ENCODE data around the gene LRMDA.

LRMDA gene

DNA sequence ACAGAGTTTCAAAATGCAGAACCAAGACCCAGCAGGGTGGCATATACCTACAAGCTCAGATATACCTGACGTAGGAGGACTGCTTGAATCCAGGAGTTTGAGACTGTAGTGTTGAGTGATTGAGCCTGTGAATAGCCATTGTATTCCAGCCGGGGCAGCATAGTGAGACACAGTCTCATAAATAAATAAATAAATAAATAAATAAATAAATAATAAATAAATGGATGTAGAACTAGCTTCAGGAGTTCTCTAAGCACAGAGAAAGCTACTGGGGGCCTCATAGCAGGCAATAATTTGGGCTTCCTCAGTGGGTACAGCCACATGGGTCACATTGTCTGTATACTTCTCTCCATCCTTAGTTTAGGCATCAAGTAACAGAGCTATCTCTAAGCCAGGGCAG is 906.8 kb downstream of the LRMDA start:
- no peak for DNase-seq (ENCODE audit: low spot score)

GRCh38 chr10:76341740-76342139 is 910.3 kb downstream of the LRMDA start:
- no peak for DNase-seq (ENCODE audit: low spot score)

- DNase-seq (ENCODE audit: low spot score): no peak
These were observed 911.6 kb downstream of the LRMDA start for GRCh38 chr10:76342996-76343395.

DNA sequence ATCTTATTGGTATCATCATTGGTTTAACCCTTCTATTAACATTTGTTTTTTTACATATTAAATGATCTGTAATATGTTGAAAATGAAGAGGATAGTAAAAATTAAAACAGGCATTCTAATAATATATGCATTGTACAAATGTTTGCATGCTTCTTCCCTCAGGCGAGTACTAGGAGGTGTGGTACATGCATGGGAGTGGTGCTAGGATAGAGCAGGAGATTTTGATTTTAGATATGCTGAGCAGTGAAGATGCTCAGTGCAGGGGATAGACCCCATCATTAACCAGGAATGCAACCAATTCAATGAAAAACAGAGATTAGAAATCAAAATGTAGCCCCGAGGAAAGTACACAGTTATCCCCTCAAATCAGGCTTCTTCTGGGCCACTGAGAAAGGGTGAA is 916.4 kb downstream of the LRMDA start:
- DNase-seq (ENCODE audit: low spot score): no peak

DNA sequence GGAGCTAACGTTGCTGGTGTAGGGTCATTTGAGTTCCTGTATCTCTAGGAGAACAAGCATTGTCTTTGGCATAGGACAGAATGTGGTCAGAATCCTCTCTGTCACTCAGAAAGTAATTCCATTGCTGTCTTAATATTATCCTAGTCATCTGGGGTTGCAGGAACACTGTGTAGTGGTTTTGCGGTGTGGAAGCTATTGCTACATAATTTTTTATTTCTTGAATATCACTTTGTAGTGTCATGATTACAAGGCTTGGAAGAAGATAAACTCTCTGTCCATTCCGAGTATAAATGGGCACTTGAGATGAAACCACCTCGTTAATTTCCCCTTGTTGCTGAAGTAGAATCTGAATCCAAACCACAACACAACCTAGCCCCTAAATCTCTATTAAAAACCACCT is 919.2 kb downstream of the LRMDA start:
- no peak for DNase-seq (ENCODE audit: low spot score)

- DNase-seq (ENCODE audit: low spot score): no peak
These were observed 920.9 kb downstream of the LRMDA start for GRCh38 chr10:76352300-76352699.

- DNase-seq (ENCODE audit: low spot score): no peak
These were observed 921.9 kb downstream of the LRMDA start for GRCh38 chr10:76353237-76353851.

DNA sequence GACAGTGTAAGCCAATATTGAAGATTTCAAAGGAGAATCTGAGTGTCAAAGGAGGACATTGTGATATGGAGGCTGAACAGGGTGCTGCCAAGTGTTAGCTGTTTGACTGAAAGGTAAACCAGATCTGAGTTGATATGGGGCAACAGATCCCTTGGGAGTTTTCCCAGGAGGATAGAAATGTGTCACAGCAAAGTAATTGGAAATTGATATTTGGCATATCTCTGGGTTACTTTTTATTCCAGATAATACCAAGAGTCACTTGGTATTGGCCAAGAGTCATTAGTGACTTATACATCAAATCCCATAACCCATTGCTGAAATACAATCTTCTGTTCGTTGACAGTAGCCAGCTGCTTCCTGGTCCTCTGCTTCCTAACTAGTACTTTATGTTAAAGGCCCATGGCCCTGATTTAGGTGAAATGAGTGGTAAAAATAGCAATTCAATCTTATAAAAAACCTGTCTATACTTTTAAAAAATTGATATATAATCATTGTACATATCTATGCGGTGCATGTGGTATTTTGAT is 922.9 kb downstream of the LRMDA start:
- DNase-seq (ENCODE audit: low spot score): no peak

DNA sequence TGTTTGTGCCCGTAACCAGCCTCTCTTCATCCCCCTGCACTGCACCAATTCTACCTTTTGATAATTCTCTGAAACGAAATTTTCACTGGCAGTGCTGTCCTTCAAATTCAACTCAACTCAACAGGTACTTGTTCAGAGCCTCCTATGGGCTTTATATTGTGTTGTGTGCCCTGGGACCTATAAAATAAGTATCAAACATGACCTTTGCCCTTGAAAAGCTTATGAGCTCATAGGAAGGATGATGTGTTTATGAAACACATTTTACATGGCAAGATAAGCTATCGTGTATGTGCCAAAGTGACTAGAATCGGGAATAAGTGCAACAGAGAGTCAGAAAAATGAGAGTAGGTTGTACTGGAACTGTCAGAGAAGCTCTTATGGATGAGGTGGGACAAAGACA is 923.5 kb downstream of the LRMDA start:
- no peak for DNase-seq (ENCODE audit: low spot score)

DNA sequence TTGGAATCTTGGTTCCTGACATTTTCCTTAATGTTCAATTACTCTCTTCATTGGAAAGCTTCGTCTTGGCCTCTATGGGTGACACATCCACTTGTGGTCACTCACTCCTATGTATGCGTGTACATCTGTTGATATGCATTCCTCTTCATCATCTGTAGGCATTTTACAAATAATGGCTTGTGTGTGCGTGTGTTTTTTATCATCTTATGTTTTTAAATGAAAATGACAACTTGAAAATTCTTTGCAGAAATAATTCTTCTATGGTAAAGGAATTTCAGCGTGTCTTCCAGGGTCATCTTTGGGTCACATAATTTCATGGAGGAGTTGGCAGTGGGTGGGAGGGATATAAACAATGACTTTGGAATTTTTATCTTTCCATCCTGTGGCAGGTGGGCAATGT is 925.1 kb downstream of the LRMDA start:
- no peak for DNase-seq (ENCODE audit: low spot score)

GRCh38 chr10:76357726-76358415 is 926.4 kb downstream of the LRMDA start:
- no peak for DNase-seq (ENCODE audit: low spot score)

GRCh38 chr10:76358743-76359395 is 927.4 kb downstream of the LRMDA start:
- no peak for DNase-seq (ENCODE audit: low spot score)

DNA sequence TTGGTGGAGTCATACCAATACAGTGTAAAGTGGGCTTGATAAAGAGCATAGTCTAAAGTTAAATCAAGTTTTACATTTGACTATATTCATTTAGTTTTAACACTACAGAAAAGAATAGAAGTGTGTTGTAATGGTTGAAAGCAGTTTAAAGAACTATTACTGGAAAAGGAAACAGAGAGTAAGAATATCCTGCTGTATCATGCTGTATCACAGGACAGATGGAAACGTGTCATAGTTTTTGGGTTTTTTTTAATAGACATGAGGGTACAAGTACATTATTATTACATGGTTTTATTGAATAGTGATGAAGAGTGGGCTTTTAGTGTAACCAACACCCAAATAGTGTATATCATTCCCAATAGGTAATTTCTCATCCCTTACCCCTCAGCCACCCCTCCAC is 944.3 kb downstream of the LRMDA start:
- no peak for DNase-seq (ENCODE audit: low spot score)

- no peak for DNase-seq (ENCODE audit: low spot score)
These were observed 951.0 kb downstream of the LRMDA start for GRCh38 chr10:76382381-76382851.

GRCh38 chr10:76388321-76389023 is 957.0 kb downstream of the LRMDA start:
- no peak for DNase-seq (ENCODE audit: low spot score)

DNA sequence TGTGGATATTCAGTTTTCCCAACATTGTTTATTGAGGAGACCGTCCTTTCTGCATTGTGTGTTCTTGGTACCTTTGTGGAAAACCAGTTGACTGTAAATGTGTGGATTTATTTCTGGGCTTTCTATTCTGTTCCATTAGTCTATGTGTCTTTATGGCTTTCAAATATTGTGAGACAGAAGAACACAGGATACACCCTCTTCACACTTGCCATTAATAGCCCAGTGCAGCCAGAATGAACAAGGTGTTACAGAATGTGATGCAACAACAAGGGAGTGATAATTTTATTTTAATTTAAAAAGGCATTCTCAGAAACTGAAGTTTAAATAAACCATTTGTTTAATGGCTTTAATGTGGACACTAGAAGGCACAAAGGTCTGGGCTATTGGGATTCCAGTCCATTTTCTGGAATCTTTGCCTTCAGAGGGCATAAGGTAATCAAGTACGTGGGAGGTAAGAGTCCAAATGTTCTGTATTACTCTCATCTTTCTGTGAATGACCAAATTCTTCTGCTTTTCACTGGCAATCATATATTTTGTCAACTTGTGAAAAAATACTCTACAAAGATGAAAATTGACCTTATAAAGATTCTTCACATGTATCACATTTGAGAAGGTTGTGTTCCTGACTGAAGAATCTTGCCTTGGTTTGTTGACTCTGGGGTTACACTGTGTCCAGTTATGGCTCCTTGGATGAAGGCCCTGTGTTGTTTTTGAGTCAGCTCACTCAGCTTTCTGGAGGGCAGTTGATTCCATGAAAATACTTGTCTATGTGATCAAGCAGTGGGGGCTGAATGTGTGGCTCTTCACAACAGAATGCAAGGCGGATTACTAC is 962.7 kb downstream of the LRMDA start:
- DNase-seq (ENCODE audit: low spot score): no peak

DNA sequence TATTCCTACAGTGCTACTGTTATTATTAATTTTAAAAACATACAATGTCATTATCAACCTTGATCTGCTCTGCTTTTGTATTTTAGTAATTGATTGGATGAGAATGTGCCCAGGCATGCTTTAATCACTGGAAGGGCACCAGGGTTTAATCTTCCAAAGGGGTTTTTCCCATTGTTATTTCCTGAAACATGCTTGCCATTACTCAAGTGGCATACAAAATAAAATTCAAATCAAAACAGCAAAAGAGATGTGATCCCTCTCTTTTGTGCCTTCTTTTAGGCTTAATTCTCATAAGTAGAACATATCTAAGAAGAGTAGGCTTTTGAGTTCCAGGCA is 963.3 kb downstream of the LRMDA start:
- no peak for DNase-seq (ENCODE audit: low spot score)

GRCh38 chr10:76395251-76395650 is 963.8 kb downstream of the LRMDA start:
- DNase-seq (ENCODE audit: low spot score): no peak

DNA sequence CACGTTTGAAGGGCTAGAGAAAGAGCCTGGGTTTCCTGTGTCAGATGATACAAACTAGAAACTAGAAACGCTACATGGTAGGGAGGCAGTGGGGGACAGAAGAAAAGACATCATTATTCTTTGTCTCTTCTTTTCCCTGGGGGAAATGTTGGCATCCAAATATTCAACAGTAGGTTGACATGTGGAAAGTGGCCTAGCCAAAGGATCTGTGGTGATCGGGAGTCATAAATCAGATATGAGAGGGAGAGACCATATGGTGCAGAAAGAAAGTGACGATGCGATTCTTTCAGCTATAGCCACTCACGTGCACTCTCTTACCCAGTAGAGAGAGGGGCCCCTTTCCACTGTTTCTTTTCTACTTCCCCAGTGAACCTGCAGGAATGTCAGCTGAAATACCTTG is 964.7 kb downstream of the LRMDA start:
- DNase-seq (ENCODE audit: low spot score): no peak

- DNase-seq (ENCODE audit: low spot score): no peak
These were observed 966.0 kb downstream of the LRMDA start for GRCh38 chr10:76397181-76398042.

Data from CD4-positive, alpha-beta T cell treated with Interleukin-2 at 100 ng/mL for 4 hours (primary cell).